Upper lobe of right lung (tissue), 1 donor: ENCODE data around the gene EIF2S2. TPM values are rescaled to one million over a fixed set of nuclear protein-coding genes. Genes with fewer than 3 reads are reported as not detected.

Experiments
- ATAC-seq: fragments of 200-7000 bp; cut with Tn5 transposase; one replicate; pipeline ENCODE4 v1.9.1; 2020; ENCODE audit warnings: mild to moderate bottlenecking, moderate library complexity
- DNase-seq: peaks from one replicate; pipeline ENCODE4 v3.0.0-alpha.2; 2020
- H3K27ac ChIP-seq: fragments of 200-600 bp; one replicate; pipeline ENCODE4 v1.8.0; 2022
- H3K27me3 ChIP-seq: fragments of 200-600 bp; one replicate; pipeline ENCODE4 v1.8.0; 2022; ENCODE audit warnings: mild to moderate bottlenecking
- H3K36me3 ChIP-seq: fragments of 200-600 bp; one replicate; pipeline ENCODE4 v1.8.0; 2022
- H3K4me1 ChIP-seq: fragments of 200-600 bp; one replicate; pipeline ENCODE4 v1.8.0; 2022
- H3K4me3 ChIP-seq: fragments of 200-600 bp; one replicate; pipeline ENCODE4 v1.8.0; 2022; ENCODE audit warnings: mild to moderate bottlenecking
- H3K9me3 ChIP-seq: fragments of 200-600 bp; one replicate; pipeline ENCODE4 v1.8.0; 2022
- intact Hi-C: fragments of 100-400 bp; cut with DNase I; formaldehyde crosslinking; loops from one replicate; pipeline ENCODE4 v1.11.0; 2022
- total RNA-seq: library from RNA; stranded (reverse); fragmentation: NEBNext Ultra II Directional; extraction: Animal tissue kit (Norgen Biotek cat#: 25700); gene quantifications from one replicate; pipeline ENCODE4 v1.2.1, GENCODE V29; 2021
- TF ChIP-seq, protein P1 (sequence below): fragments of 200-600 bp; IDR thresholded peaks from one replicate; pipeline ENCODE4 v1.8.0; 2022; ENCODE audit warnings: antibody characterized with exemption
- donor health status: DM: no; HTN: yes; CAD: no; lungs with severe emphysema.

Gene EIF2S2
- total RNA-seq, 1 donor from 2014 or later, result 54.4 TPM

- no peak overlapping the region for H3K4me3 ChIP-seq
- H3K27ac ChIP-seq, result no peak overlapping the region
- DNase-seq (no peak), ATAC-seq (peak; percentile 43)
- peaks cover 14% of the 10 kb centered on the region for H3K36me3 ChIP-seq
- no peaks in the 10 kb centered on the region for H3K27me3 ChIP-seq
- H3K4me1 ChIP-seq, result peaks cover 45% of the 10 kb centered on the region
- TF ChIP-seq, protein P1, sequence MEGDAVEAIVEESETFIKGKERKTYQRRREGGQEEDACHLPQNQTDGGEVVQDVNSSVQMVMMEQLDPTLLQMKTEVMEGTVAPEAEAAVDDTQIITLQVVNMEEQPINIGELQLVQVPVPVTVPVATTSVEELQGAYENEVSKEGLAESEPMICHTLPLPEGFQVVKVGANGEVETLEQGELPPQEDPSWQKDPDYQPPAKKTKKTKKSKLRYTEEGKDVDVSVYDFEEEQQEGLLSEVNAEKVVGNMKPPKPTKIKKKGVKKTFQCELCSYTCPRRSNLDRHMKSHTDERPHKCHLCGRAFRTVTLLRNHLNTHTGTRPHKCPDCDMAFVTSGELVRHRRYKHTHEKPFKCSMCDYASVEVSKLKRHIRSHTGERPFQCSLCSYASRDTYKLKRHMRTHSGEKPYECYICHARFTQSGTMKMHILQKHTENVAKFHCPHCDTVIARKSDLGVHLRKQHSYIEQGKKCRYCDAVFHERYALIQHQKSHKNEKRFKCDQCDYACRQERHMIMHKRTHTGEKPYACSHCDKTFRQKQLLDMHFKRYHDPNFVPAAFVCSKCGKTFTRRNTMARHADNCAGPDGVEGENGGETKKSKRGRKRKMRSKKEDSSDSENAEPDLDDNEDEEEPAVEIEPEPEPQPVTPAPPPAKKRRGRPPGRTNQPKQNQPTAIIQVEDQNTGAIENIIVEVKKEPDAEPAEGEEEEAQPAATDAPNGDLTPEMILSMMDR, result no peak
- no peaks in the 10 kb centered on the region for H3K9me3 ChIP-seq
- intact Hi-C loops, result loop anchor here (10.0 kb wide), 1 partner anchor 50 kb away; no protein-coding TSS in a partner anchor
Observed at GRCh38 chr20:34055290-34055689, 56.8 kb downstream of the EIF2S2 start.

DNA sequence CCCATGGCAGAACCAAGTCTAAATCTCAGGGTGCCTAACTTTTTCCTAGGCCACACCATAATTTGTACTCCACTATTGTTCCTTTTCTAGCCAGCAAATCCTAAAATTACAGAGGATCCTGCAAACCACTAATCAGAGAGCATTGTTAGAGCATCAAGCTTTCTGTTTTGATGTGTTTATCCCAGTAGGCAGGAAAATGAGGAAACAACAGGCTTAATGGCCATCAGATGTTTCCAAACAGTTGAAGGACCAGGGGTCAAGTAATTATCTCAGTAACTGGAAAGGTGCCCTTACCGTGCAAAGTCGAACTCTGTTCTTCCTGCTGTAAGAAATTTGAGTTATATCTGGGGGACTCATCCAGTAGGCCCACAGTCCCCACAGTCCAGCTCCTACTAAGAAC lies 59.6 kb downstream of the EIF2S2 start:
- intact Hi-C loops, result loop anchor here (10.0 kb wide), 1 partner anchor 48 kb away; no protein-coding TSS in a partner anchor
- DNase-seq (no peak), ATAC-seq (no peak)
- no peaks in the 10 kb centered on the region for H3K36me3 ChIP-seq
- no peaks in the 10 kb centered on the region for H3K27me3 ChIP-seq
- no peaks in the 10 kb centered on the region for H3K9me3 ChIP-seq
- TF ChIP-seq, protein P1, result no peak
- no peak overlapping the region for H3K4me3 ChIP-seq
- H3K27ac ChIP-seq, result no peak overlapping the region
- peaks cover 50% of the 10 kb centered on the region for H3K4me1 ChIP-seq

GRCh38 chr20:34049897-34050695 lies 61.9 kb downstream of the EIF2S2 start:
- Histone ChIP-seq H3K27ac (no peak overlapping the region), H3K36me3 (no peaks in the 10 kb centered on the region), H3K9me3 (no peaks in the 10 kb centered on the region), H3K4me1 (peaks cover 56% of the 10 kb centered on the region), H3K27me3 (no peaks in the 10 kb centered on the region), H3K4me3 (no peak overlapping the region)
- TF ChIP-seq, protein P1, result no peak
- no peak for ATAC-seq
- intact Hi-C loops, result loop anchor here (10.0 kb wide), 1 partner anchor 45 kb away; no protein-coding TSS in a partner anchor
- no peak for DNase-seq

DNA sequence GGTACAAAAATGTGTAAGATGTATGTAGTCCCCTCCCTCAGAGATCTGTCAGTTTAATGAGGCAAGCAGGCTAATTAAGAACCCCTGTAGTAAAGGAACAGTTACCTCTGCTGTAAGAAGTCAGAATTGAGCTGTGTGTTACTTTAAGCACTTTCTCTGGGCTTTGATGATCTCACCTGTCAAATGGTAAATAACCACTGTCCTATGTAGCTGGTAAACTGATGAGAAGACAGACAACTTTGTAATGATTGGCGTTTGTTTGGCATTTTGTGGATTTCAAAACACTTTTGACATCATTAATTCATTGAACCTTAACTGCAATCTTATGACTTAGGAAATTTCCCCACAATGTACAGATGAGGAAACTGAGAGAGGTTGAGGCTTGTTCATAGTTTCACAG lies 62.7 kb downstream of the EIF2S2 start:
- ATAC-seq, result no peak
- Histone ChIP-seq H3K27ac (no peak overlapping the region), H3K4me3 (no peak overlapping the region), H3K27me3 (no peaks in the 10 kb centered on the region), H3K4me1 (peaks cover 60% of the 10 kb centered on the region), H3K36me3 (no peaks in the 10 kb centered on the region), H3K9me3 (no peaks in the 10 kb centered on the region)
- intact Hi-C loops, result no loop called here
- TF ChIP-seq, protein P1, result no peak
- no peak for DNase-seq

DNA sequence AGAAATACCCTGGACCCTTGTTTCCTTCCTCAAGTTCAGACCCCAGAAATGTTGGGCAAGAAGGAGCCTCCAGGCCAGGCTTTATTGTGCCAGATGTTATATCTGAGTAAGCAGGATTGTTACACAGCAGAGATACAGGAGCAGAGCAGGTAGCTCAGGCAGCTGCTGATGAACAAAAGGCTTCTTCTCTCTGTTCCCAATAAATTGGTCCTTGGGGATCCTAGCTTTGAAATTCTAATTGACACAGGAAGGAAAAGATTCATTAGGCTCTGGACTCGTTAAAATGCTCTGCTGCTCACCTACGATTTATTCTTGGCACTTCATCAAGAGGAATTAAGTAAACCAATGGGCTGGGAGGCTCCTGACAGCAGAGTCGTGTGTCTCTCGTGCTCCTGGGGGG lies 64.1 kb downstream of the EIF2S2 start:
- Histone ChIP-seq H3K36me3 (no peaks in the 10 kb centered on the region), H3K4me1 (peaks cover 73% of the 10 kb centered on the region), H3K27me3 (no peaks in the 10 kb centered on the region), H3K27ac (no peak overlapping the region), H3K4me3 (no peak overlapping the region), H3K9me3 (no peaks in the 10 kb centered on the region)
- DNase-seq (no peak), ATAC-seq (no peak)
- TF ChIP-seq, protein P1, result no peak
- intact Hi-C loops, result no loop called here
